Measurements from ENCODE around the gene TENM3.

DNA sequence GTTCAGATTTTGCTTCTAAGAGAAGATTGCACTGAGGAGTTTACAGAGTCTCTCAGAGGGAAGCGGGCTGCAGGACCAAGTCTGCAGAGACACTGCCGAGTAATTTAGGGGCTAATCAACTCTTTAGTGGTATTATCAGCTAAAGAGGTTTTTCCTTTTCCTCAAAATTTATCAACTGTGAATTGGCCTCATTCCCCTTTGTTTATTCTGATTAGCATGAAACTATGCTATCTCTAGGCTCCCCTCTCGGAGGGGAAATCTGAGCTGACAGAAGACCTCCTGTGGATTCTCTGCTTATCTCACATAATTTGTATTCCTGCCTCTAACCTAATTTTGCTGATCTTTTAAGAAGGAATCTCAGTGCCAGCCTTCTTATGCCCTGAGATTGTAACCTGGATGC is 473.0 kb downstream of the TENM3 start:
- TF ChIP-seq, protein P1, sequence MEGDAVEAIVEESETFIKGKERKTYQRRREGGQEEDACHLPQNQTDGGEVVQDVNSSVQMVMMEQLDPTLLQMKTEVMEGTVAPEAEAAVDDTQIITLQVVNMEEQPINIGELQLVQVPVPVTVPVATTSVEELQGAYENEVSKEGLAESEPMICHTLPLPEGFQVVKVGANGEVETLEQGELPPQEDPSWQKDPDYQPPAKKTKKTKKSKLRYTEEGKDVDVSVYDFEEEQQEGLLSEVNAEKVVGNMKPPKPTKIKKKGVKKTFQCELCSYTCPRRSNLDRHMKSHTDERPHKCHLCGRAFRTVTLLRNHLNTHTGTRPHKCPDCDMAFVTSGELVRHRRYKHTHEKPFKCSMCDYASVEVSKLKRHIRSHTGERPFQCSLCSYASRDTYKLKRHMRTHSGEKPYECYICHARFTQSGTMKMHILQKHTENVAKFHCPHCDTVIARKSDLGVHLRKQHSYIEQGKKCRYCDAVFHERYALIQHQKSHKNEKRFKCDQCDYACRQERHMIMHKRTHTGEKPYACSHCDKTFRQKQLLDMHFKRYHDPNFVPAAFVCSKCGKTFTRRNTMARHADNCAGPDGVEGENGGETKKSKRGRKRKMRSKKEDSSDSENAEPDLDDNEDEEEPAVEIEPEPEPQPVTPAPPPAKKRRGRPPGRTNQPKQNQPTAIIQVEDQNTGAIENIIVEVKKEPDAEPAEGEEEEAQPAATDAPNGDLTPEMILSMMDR (IDR thresholded peaks at IDR 0.05) = no peak
- no peak for TF ChIP-seq POLR2A (IDR thresholded peaks at IDR 0.05)

Data from vagina (tissue), 2 donors.